HS-27A (cell line): ENCODE measurements around the gene GDF2.

Experiments used
- DNase-seq: peaks from one replicate; pipeline ENCODE4 v3.0.0-alpha.2; 2012; ENCODE audit warnings: low read depth, missing footprints

Gene GDF2

DNA sequence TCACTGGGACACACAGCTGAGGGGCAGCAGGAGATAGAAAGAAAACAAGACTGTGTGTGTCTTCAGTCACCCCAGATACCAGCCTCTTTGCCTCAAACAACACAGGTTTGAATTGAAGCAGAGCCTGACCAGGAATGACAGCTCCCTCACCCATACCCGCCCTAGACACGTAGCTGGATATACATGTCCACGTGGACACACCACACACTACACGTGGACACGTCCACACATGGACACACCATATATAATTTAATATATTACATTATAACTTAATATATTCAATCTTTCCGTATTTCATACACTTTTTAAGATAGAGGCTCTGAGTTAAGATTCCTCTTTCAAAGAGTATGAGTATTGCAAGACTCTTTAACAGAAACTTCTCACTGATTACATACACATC is 11.3 kb downstream of the GDF2 start:
- DNase-seq, result no peak

DNA sequence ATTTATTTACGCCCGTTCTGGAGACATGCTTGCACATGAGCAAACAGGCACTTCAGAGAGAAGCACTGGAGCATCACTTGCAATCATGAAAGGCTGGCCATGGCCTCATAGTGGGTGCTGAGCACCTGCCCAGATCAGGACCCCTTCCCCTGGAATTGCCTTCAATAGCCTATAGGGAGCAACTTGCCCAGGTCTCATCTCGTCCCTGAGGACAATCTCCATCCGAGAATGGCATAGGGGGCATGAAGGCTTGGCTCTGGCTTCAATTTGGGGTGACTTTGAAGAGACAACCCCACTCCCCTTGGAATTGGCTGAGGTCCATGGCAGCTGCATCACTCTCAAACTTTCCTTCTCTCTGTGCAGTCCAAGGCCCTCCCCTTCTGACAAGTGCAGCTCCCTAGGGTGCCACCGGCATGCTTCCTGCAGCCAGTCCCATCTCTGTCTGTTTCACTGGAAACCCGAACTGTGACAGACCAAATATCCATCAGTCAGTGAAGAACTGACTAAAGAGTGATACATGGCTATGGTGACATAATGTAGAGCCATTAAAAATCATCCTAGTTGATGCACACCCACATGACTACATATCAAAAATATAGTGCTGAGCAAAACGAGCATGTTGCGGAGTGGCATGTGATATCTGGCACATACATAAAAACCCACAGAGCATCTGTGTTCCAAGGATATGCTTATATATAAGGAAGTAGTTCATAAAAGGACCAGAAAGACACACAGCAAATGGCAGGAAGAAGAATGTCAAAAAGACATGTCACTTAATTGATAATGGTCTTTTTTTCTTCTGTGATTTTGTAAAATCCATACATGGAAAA is 12.4 kb downstream of the GDF2 start:
- no peak for DNase-seq

- no peak for DNase-seq
Observed at GRCh38 chr10:47335906-47336305, 13.7 kb downstream of the GDF2 start.

GRCh38 chr10:47336387-47337134 is 14.3 kb downstream of the GDF2 start:
- no peak for DNase-seq

DNA sequence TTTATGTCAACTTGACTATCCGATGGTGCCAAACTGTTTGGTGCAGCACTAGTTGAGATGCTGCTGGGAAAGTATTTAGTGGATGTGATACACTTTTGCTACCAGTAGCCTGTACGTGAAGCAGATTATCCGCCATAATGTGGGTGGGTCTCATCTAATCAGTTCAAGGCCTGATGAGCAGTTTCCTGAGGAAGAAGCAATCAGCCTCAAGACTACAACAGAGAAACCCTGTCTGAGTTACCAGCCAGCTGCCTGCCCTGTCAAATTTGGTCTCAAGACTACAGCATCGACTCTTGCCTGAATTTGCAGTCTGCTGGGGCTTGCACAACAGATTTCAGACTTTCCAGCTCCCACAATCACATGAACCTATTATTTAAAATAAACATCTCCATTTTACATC is 15.1 kb downstream of the GDF2 start:
- DNase-seq, result no peak

GRCh38 chr10:47339186-47339735 is 17.0 kb downstream of the GDF2 start:
- no peak for DNase-seq

- no peak for DNase-seq
Observed at GRCh38 chr10:47339759-47340607, 17.7 kb downstream of the GDF2 start.

DNA sequence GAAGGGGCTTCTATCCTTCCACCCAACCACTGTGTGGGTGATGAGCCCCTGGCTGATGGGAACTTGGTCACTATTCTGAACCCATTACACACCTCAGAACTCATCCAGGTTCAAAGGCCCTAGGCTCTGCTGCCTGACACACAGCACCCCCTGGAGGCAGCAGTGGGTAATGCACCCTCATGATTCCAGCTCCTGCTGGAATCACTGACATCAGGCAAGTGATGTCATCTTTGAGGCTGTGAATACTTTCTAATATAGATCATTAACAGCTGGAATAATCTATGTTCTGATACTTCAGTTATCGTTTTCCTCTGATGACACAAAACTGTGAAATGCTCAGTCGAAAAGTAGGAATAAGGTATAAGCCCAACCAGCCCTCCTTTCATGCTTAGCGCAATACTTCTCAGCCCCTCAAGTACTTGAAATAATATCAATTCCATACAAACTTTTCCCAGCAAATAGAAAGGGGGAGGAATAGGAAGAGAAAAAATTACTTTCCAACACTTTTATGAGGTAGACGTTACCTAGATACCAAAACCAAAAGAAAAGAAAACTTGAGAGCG is 18.4 kb downstream of the GDF2 start:
- DNase-seq, result no peak

DNA sequence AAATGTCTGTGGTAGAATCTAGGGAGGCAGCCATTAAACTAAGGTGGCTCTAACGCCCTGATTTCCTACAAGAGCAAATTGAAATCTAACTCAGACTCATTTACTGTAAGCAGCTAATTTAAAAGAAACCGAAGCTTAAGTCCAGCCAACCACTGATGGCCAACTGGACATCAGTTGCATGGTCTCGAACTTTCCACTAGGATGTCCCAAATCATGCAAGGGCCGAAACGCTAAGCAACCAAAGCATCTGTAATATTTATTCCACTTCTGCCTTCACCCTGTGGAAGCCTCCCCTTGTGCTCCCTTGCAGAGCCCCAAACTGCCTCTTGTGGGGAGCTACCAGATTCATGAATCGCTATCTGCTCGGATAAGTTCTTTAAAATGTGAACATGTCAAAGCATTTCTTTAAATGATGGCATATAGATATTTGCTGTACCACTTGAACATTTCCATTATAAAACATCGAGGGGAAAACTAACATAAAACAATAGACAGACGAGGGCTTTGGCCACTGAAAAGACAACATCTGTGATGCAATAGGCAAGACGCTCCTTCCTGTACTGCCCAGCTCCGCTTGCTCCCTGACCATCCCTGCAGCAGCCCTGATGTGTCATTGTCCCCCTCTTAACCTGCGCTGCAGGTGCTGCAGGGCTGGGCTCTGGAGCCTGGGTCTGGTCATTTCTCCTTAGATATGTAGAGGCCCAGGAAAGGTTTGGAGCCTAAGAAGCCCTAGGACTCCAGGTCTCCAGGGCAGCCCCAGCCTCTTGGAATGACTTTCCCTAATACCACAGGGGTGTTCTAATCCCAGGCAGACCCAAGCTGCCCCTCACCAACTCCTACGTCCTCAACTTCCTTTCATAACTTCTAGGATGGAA is 23.0 kb downstream of the GDF2 start:
- DNase-seq, result no peak

DNA sequence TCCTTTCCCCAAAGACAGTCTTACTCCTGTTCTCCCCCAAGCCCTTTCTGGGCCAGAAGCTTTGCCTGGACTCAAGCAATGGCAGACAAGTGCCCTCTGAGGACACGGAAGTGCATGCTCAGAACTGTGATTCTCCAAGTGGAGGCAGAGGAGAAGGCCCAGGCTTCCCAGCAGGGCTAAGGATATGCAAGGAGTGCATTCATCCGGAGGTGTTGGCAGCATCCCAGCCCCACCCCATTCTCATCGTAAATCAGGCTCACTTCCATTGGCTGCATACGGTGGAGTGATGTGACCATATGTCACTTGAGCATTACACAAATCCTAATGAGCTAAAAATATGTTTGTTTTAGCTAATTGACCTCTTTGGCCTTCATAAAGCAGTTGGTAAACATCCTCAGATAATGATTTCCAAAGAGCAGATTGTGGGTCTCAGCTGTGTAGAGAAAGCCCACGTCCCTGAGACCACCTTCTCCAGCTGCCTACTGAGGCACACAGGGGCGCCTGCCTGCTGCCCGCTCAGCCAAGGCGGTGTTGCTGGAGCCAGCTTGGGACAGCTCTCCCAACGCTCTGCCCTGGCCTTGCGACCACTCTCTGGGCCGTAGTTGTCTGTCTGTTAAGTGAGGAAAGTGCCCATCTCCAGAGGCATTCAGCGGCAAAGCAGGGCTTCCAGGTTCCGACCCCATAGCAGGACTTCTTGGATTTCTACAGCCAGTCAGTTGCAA is 24.5 kb downstream of the GDF2 start:
- no peak for DNase-seq

DNA sequence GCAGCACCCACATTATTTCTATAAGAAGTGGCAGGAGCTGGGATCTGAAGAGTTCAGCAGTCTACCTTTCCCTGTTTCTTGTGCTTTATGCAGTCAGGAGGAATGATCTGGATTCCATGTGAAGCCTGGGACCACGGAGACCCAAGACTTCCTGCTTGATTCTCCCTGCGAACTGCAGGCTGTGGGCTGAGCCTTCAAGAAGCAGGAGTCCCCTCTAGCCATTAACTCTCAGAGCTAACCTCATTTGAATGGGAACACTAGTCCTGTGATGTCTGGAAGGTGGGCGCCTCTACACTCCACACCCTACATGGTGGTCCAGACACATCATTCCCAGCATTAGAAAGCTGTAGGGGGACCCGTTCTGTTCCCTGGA is 25.0 kb downstream of the GDF2 start:
- no peak for DNase-seq

DNA sequence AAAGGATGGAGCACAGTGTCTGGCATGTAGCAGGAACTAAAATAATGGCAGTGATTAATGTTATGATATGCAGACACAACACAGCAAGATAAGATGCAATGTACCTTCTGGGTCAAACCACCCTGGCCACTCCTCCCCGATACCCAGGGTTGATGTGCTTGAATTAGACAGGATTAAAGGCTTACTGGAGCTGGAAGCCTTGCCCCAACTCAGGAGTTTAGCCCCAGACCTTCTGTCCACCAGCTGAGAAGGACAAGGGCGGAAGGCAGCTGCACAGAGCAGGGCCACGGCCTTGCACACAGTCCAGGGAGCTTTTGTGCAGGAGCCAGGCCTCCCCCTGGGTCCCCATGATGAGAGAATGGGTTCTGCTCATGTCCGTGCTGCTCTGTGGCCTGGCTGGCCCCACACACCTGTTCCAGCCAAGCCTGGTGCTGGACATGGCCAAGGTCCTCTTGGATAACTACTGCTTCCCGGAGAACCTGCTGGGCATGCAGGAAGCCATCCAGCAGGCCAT is 25.9 kb downstream of the GDF2 start, which contains the start of gene RBP3:
RBP3 (plus strand) TSS at position 226 of the 514 bp plus-strand sequence; CDS start at position 348, 122 bp downstream.
- DNase-seq, result no peak

DNA sequence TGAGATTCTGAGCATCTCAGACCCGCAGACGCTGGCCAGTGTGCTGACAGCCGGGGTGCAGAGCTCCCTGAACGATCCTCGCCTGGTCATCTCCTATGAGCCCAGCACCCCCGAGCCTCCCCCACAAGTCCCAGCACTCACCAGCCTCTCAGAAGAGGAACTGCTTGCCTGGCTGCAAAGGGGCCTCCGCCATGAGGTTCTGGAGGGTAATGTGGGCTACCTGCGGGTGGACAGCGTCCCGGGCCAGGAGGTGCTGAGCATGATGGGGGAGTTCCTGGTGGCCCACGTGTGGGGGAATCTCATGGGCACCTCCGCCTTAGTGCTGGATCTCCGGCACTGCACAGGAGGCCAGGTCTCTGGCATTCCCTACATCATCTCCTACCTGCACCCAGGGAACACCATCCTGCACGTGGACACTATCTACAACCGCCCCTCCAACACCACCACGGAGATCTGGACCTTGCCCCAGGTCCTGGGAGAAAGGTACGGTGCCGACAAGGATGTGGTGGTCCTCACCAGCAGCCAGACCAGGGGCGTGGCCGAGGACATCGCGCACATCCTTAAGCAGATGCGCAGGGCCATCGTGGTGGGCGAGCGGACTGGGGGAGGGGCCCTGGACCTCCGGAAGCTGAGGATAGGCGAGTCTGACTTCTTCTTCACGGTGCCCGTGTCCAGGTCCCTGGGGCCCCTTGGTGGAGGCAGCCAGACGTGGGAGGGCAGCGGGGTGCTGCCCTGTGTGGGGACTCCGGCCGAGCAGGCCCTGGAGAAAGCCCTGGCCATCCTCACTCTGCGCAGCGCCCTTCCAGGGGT is 26.6 kb downstream of the GDF2 start:
- DNase-seq, result no peak

DNA sequence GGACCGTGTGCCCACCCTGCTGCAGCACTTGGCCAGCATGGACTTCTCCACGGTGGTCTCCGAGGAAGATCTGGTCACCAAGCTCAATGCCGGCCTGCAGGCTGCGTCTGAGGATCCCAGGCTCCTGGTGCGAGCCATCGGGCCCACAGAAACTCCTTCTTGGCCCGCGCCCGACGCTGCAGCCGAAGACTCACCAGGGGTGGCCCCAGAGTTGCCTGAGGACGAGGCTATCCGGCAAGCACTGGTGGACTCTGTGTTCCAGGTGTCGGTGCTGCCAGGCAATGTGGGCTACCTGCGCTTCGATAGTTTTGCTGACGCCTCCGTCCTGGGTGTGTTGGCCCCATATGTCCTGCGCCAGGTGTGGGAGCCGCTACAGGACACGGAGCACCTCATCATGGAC is 27.3 kb downstream of the GDF2 start:
- DNase-seq, result no peak

- no peak for DNase-seq
Observed at GRCh38 chr10:47349941-47350371, 27.7 kb downstream of the GDF2 start.

- DNase-seq, result no peak
Observed at GRCh38 chr10:47350671-47351640, 28.7 kb downstream of the GDF2 start.

- DNase-seq, result no peak
Observed at GRCh38 chr10:47351899-47352815, 29.9 kb downstream of the GDF2 start.
